Measurements from ENCODE around the gene TINAGL1. TPM values are rescaled to one million over a fixed set of nuclear protein-coding genes. Genes with fewer than 3 reads are reported as not detected.

The TINAGL1 gene
- total and polyA plus RNA-seq, 4 donors = 64.1 to 90.9 (median 84.2) TPM

DNA sequence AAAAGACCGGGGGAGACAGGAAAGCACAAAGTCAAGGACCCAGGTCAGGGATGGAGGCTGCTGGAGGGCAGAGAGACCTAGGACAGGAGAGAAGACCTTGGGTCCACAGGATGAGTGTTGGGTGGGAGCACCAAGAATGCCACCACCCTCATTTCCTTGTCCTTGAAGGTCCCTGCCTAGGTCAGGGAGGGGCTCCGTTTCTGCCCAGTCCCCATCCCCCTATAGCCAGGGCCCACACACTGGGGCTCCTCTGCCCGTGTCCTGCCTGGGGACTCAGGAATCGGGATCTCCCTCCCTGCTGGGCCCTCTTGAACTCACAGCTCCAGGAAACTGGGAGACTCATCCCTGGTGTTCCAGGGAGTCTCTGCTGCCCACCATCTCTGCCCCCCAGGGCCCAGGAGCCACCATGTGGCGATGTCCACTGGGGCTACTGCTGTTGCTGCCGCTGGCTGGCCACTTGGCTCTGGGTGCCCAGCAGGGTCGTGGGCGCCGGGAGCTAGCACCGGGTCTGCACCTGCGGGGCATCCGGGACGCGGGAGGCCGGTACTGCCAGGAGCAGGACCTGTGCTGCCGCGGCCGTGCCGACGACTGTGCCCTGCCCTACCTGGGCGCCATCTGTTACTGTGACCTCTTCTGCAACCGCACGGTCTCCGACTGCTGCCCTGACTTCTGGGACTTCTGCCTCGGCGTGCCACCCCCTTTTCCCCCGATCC, 584 bp downstream of the TINAGL1 start:
- H3K9ac ChIP-seq (ENCODE audit: insufficient read depth in 1 of 2, low read length in 2 of 2) = peak overlapping the region; percentile 19 to 62
- no peak for TF ChIP-seq CTCF (IDR thresholded peaks at IDR 0.05; ENCODE audit: control extremely low read depth, extremely low read depth)
- no peaks in the 10 kb centered on the region for H3K9me3 ChIP-seq (ENCODE audit: control insufficient read depth in 4 of 4, insufficient read depth in 3 of 4, low read length in 3 of 4)
- peaks cover 9 to 37% (median 30%) of the 10 kb centered on the region in 5 donors for H3K4me1 ChIP-seq (ENCODE audit: control insufficient read depth in 5 of 5, insufficient read depth in 5 of 5, low read length in 5 of 5)
- DNase-seq (no peak), ATAC-seq (ENCODE audit: insufficient read depth, low FRiP score) (no peak)
- peak overlapping the region; percentile 87 to 93 for H3K27ac ChIP-seq (ENCODE audit: low read depth in 1 of 2, low read length in 1 of 2)
- peak overlapping the region; percentile 69 for H3K4me3 ChIP-seq
- WGBS, 2 donors = 50 to 68% methylated on average over 27 of the region's 27 CpGs
- H3K27me3 ChIP-seq (ENCODE audit: control insufficient read depth in 3 of 3, insufficient read depth in 3 of 3, low read length in 2 of 3) = no peaks in the 10 kb centered on the region
- H3K36me3 ChIP-seq (ENCODE audit: control insufficient read depth in 4 of 4, insufficient read depth in 4 of 4, low read length in 4 of 4) = peaks cover 0 to 3% (median 0%) of the 10 kb centered on the region in 4 donors

- 47 to 74% methylated on average over 6 of the region's 6 CpGs for WGBS, 2 donors
- Histone ChIP-seq H3K9me3 (ENCODE audit: control insufficient read depth in 4 of 4, insufficient read depth in 3 of 4, low read length in 3 of 4) (no peaks in the 10 kb centered on the region), H3K27ac (ENCODE audit: low read depth in 1 of 2, low read length in 1 of 2) (peak overlapping the region; percentile 87 to 93), H3K9ac (ENCODE audit: insufficient read depth in 1 of 2, low read length in 2 of 2) (peak overlapping the region in 1 of 2 donors; percentile 11), H3K4me1 (ENCODE audit: control insufficient read depth in 5 of 5, insufficient read depth in 5 of 5, low read length in 5 of 5) (peaks cover 12 to 37% (median 27%) of the 10 kb centered on the region in 5 donors), H3K27me3 (ENCODE audit: control insufficient read depth in 3 of 3, insufficient read depth in 3 of 3, low read length in 2 of 3) (no peaks in the 10 kb centered on the region), H3K36me3 (ENCODE audit: control insufficient read depth in 4 of 4, insufficient read depth in 4 of 4, low read length in 4 of 4) (peaks cover 0 to 3% (median 0%) of the 10 kb centered on the region in 4 donors), H3K4me3 (peak overlapping the region; percentile 69)
- ATAC-seq (ENCODE audit: insufficient read depth, low FRiP score) (no peak), DNase-seq (no peak)
- TF ChIP-seq CTCF (IDR thresholded peaks at IDR 0.05; ENCODE audit: control extremely low read depth, extremely low read depth) = no peak
Observed at GRCh38 chr1:31577515-31578192, 1.3 kb downstream of the TINAGL1 start.

DNA sequence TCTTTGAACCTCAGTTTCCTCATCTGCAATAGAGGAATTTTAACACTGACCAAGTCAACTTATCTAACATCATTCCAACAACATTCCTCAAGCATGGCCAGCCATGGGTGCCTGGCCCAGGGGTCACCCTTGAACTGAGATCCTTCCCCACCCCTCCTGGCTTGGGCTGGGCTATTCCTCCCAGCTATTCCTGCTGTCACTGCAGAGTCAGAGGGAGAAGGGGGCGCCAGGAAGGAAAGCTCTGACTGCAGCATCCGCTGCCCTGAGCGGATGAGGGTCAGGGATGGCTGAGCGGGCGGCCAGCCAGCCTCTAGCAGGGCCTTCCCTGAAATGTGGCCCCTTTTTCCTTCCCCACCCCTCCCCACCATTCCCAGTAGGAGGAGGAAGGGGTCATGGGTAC, 3.1 kb downstream of the TINAGL1 start:
- peak; percentile 67 to 79 (median 71) for DNase-seq
- Histone ChIP-seq H3K27ac (ENCODE audit: low read depth in 1 of 2, low read length in 1 of 2) (peak overlapping the region; percentile 50 to 61), H3K9ac (ENCODE audit: insufficient read depth in 1 of 2, low read length in 2 of 2) (peak overlapping the region in 1 of 2 donors; percentile 1), H3K27me3 (ENCODE audit: control insufficient read depth in 3 of 3, insufficient read depth in 3 of 3, low read length in 2 of 3) (no peaks in the 10 kb centered on the region), H3K36me3 (ENCODE audit: control insufficient read depth in 4 of 4, insufficient read depth in 4 of 4, low read length in 4 of 4) (peaks cover 0 to 6% (median 0%) of the 10 kb centered on the region in 4 donors), H3K9me3 (ENCODE audit: control insufficient read depth in 4 of 4, insufficient read depth in 3 of 4, low read length in 3 of 4) (no peaks in the 10 kb centered on the region), H3K4me1 (ENCODE audit: control insufficient read depth in 5 of 5, insufficient read depth in 5 of 5, low read length in 5 of 5) (peaks cover 10 to 41% (median 32%) of the 10 kb centered on the region in 5 donors), H3K4me3 (no peak overlapping the region)
- ATAC-seq (ENCODE audit: insufficient read depth, low FRiP score) = no peak
- WGBS, 2 donors = 64 to 88% methylated on average over 5 of the region's 5 CpGs
- no peak for TF ChIP-seq CTCF (IDR thresholded peaks at IDR 0.05; ENCODE audit: control extremely low read depth, extremely low read depth)

Measured in lung (tissue), 12 donors.